Measurements from ENCODE around the gene FAM168A. TPM values are rescaled to one million over a fixed set of nuclear protein-coding genes. Genes with fewer than 3 reads are reported as not detected.

Gene FAM168A
- polyA plus RNA-seq, 1 donor (not counting 4 experiments of a cell fraction or from before 2014, with no cell fraction given): 11.8 TPM

- DNase-seq (ENCODE audit: low read depth, low spot score) (no peak), FAIRE-seq (no peak)
- dilution Hi-C loops (cut with MboI; ENCODE audit: extremely low pct_ligation_motif_present, low sequenced_read_pairs): no loop called here
- Histone ChIP-seq H3K27ac (ENCODE audit: control insufficient read depth, insufficient read depth, low read length) (no peak overlapping the region), H3K9ac (ENCODE audit: control insufficient read depth, extremely low read depth, insufficient read depth, low read length) (no peak overlapping the region), H2AFZ (ENCODE audit: control insufficient read depth, low read length) (no peak overlapping the region), H3K9me3 (ENCODE audit: control insufficient read depth, low read depth, low read length) (no peaks in the 10 kb centered on the region), H3K27me3 (ENCODE audit: control insufficient read depth, extremely low read depth, insufficient read depth, low read length) (no peaks in the 10 kb centered on the region), H3K4me2 (ENCODE audit: control insufficient read depth, extremely low read depth, insufficient read depth, low read depth, low read length) (no peak overlapping the region), H3K4me1 (ENCODE audit: control insufficient read depth, extremely low read depth, insufficient read depth, low read length) (no peaks in the 10 kb centered on the region), H3K36me3 (ENCODE audit: control insufficient read depth in 2 of 2, extremely low read depth in 1 of 2, insufficient read depth in 2 of 2, low read length in 2 of 2) (peaks cover 0 to 2% of the 10 kb centered on the region in 2 experiments), H4K20me1 (ENCODE audit: control insufficient read depth, extremely low read depth, insufficient read depth, low read length) (no peaks in the 10 kb centered on the region), H3K4me3 (ENCODE audit: control insufficient read depth in 2 of 3, extremely low read depth in 1 of 3, insufficient read depth in 2 of 3, low read depth in 1 of 3, low read length in 3 of 3) (no peak overlapping the region), H3K9me1 (ENCODE audit: control insufficient read depth, extremely low read depth, insufficient read depth, low read length) (no peaks in the 10 kb centered on the region), H3K79me2 (ENCODE audit: control insufficient read depth, insufficient read depth, low read length) (no peaks in the 10 kb centered on the region)
- no peak for TF ChIP-seq CTCF (optimal IDR thresholded peaks at IDR 0.05 in 1 of 3, IDR thresholded peaks at IDR 0.05 in 1 of 3, conservative IDR thresholded peaks at IDR 0.05 in 1 of 3; ENCODE audit: extremely low read depth in 1 of 3, insufficient read depth in 2 of 3, low read length in 3 of 3)
- no peak for TF ChIP-seq EZH2 (IDR thresholded peaks at IDR 0.05; ENCODE audit: low read length)
Observed at GRCh38 chr11:73468590-73469161, 129.2 kb downstream of the FAM168A start.

GRCh38 chr11:73467505-73467904 lies 130.4 kb downstream of the FAM168A start:
- Histone ChIP-seq H3K36me3 (ENCODE audit: control insufficient read depth in 2 of 2, extremely low read depth in 1 of 2, insufficient read depth in 2 of 2, low read length in 2 of 2) (peaks cover 0 to 2% of the 10 kb centered on the region in 2 experiments), H3K9me3 (ENCODE audit: control insufficient read depth, low read depth, low read length) (no peaks in the 10 kb centered on the region), H3K27me3 (ENCODE audit: control insufficient read depth, extremely low read depth, insufficient read depth, low read length) (no peaks in the 10 kb centered on the region), H3K79me2 (ENCODE audit: control insufficient read depth, insufficient read depth, low read length) (no peaks in the 10 kb centered on the region), H3K4me2 (ENCODE audit: control insufficient read depth, extremely low read depth, insufficient read depth, low read depth, low read length) (no peak overlapping the region), H3K27ac (ENCODE audit: control insufficient read depth, insufficient read depth, low read length) (no peak overlapping the region), H2AFZ (ENCODE audit: control insufficient read depth, low read length) (no peak overlapping the region), H3K4me3 (ENCODE audit: control insufficient read depth in 2 of 3, extremely low read depth in 1 of 3, insufficient read depth in 2 of 3, low read depth in 1 of 3, low read length in 3 of 3) (no peak overlapping the region), H3K4me1 (ENCODE audit: control insufficient read depth, extremely low read depth, insufficient read depth, low read length) (no peaks in the 10 kb centered on the region), H3K9me1 (ENCODE audit: control insufficient read depth, extremely low read depth, insufficient read depth, low read length) (no peaks in the 10 kb centered on the region), H3K9ac (ENCODE audit: control insufficient read depth, extremely low read depth, insufficient read depth, low read length) (no peak overlapping the region), H4K20me1 (ENCODE audit: control insufficient read depth, extremely low read depth, insufficient read depth, low read length) (no peaks in the 10 kb centered on the region)
- no peak for DNase-seq (ENCODE audit: low read depth, low spot score)
- TF ChIP-seq CTCF (optimal IDR thresholded peaks at IDR 0.05 in 1 of 3, IDR thresholded peaks at IDR 0.05 in 1 of 3, conservative IDR thresholded peaks at IDR 0.05 in 1 of 3; ENCODE audit: extremely low read depth in 1 of 3, insufficient read depth in 2 of 3, low read length in 3 of 3): no peak
- TF ChIP-seq EZH2 (IDR thresholded peaks at IDR 0.05; ENCODE audit: low read length): no peak
- dilution Hi-C loops (cut with MboI; ENCODE audit: extremely low pct_ligation_motif_present, low sequenced_read_pairs): no loop called here
- no peak for FAIRE-seq

Measured in keratinocyte (primary cell).